ENCODE measurements around the gene CDKN1C.

DNA sequence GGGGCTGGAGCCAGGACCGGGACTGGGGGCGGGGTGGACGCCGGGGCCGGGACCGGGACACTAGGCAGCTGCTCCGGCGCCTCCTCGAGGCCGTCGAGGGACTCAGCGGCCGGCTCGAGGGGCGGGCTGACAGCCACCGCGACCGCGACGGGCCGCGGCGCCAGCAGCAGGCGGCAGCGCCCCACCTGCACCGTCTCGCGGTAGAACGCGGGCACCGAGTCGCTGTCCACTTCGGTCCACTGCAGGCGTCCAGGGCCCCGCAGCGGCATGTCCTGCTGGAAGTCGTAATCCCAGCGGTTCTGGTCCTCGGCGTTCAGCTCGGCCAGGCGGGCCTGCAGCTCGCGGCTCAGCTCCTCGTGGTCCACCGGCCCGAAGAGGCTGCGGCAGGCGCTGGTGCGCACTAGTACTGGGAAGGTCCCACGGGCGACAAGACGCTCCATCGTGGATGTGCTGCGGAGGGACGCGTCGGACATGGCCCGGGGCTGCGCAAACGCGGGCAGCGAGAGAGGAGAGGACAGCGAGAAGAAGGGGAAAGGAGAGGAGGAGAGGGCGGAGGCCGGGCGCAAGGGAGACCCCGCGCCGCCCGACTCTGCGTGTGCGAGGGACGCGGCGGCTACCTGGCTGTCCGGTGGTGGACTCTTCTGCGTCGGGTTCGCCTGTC is 428 bp downstream of the CDKN1C start:
- TF ChIP-seq, protein P1, sequence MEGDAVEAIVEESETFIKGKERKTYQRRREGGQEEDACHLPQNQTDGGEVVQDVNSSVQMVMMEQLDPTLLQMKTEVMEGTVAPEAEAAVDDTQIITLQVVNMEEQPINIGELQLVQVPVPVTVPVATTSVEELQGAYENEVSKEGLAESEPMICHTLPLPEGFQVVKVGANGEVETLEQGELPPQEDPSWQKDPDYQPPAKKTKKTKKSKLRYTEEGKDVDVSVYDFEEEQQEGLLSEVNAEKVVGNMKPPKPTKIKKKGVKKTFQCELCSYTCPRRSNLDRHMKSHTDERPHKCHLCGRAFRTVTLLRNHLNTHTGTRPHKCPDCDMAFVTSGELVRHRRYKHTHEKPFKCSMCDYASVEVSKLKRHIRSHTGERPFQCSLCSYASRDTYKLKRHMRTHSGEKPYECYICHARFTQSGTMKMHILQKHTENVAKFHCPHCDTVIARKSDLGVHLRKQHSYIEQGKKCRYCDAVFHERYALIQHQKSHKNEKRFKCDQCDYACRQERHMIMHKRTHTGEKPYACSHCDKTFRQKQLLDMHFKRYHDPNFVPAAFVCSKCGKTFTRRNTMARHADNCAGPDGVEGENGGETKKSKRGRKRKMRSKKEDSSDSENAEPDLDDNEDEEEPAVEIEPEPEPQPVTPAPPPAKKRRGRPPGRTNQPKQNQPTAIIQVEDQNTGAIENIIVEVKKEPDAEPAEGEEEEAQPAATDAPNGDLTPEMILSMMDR (IDR thresholded peaks at IDR 0.05; ENCODE audit: low read length) = peak; percentile 41
- TF ChIP-seq EZH2phosphoT487 (IDR thresholded peaks at IDR 0.05; ENCODE audit: low read length) = no peak

All from MM.1S (cell line).